Activated CD4-positive, alpha-beta T cell treated with anti-CD3 and anti-CD28 coated beads for 4 hours (primary cell): Measurements from ENCODE around the gene NKX3-2.

Source experiments
- DNase-seq, 2 donors: peaks; one replicate each; pipeline ENCODE4 v3.0.0-alpha.2; 2020

The NKX3-2 gene

GRCh38 chr4:13544606-13545393 lies 492 bp upstream of the NKX3-2 start:
- peak in 1 of 2 donors; percentile 25 for DNase-seq

GRCh38 chr4:13543032-13543838 lies 1.1 kb downstream of the NKX3-2 start:
- DNase-seq: no peak

- no peak for DNase-seq
These were observed 1.7 kb downstream of the NKX3-2 start for GRCh38 chr4:13542577-13543031.

- peak in 1 of 2 donors; percentile 30 for DNase-seq
These were observed 2.4 kb downstream of the NKX3-2 start for GRCh38 chr4:13541720-13542576.

GRCh38 chr4:13541176-13541604 lies 3.1 kb downstream of the NKX3-2 start:
- DNase-seq: no peak

- DNase-seq: no peak
These were observed 3.7 kb downstream of the NKX3-2 start for GRCh38 chr4:13540446-13541175.

- no peak for DNase-seq
These were observed 4.5 kb downstream of the NKX3-2 start for GRCh38 chr4:13539619-13540445.

GRCh38 chr4:13539047-13539618 lies 5.2 kb downstream of the NKX3-2 start:
- DNase-seq: no peak

- DNase-seq: no peak
These were observed 5.8 kb downstream of the NKX3-2 start for GRCh38 chr4:13538427-13538973.

- DNase-seq: no peak
These were observed 6.5 kb downstream of the NKX3-2 start for GRCh38 chr4:13537832-13538177.

GRCh38 chr4:13537011-13537831 lies 7.1 kb downstream of the NKX3-2 start:
- DNase-seq: no peak

- no peak for DNase-seq
These were observed 7.7 kb downstream of the NKX3-2 start for GRCh38 chr4:13536607-13537006.

- DNase-seq: no peak
These were observed 8.5 kb downstream of the NKX3-2 start for GRCh38 chr4:13535708-13536361.

- no peak for DNase-seq
These were observed 9.2 kb downstream of the NKX3-2 start for GRCh38 chr4:13535118-13535517.

GRCh38 chr4:13534344-13535063 lies 9.8 kb downstream of the NKX3-2 start:
- no peak for DNase-seq

- no peak for DNase-seq
These were observed 10.5 kb downstream of the NKX3-2 start for GRCh38 chr4:13533670-13534343.

- no peak for DNase-seq
These were observed 12.7 kb downstream of the NKX3-2 start for GRCh38 chr4:13531625-13531998.
